Renal pelvis (tissue), 4 donors: Measurements from ENCODE around the gene RRP1B. TPM values are rescaled to one million over a fixed set of nuclear protein-coding genes. Genes with fewer than 3 reads are reported as not detected.

Source experiments
- DNase-seq: peaks from one replicate; pipeline ENCODE4 v3.0.0-alpha.2; 2013
- polyA plus RNA-seq, 3 donors: library from polyadenylated mRNA; unstranded; fragments of 120-200 nt; gene quantifications; one replicate each; pipeline ENCODE4 v1.2.1, GENCODE V29; 2013; ENCODE audit not compliant: insufficient read length in 3 of 3

Gene RRP1B
- polyA plus RNA-seq, 3 donors = 29.8 to 33.1 (median 32.0) TPM

DNA sequence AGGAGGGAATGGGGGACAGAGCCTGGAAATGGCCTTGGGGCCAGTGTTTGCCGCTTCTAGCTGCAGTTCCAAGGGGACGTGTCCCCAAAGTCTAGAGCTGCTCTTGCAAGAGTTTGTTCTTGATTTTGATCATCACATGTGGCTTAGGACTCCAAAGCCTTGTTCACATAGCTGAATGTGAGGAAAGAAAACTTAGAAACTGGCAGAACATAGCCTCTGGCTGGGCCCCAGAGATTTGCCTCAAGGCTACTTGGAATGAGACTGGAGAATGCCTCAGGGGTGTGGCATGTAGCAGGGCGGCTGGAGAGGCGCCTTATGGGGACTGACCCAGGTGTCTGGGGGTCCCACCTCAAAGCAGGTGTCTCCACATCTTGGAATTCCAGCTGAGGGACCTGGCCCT lies 61.8 kb downstream of the RRP1B start:
- no peak for DNase-seq

DNA sequence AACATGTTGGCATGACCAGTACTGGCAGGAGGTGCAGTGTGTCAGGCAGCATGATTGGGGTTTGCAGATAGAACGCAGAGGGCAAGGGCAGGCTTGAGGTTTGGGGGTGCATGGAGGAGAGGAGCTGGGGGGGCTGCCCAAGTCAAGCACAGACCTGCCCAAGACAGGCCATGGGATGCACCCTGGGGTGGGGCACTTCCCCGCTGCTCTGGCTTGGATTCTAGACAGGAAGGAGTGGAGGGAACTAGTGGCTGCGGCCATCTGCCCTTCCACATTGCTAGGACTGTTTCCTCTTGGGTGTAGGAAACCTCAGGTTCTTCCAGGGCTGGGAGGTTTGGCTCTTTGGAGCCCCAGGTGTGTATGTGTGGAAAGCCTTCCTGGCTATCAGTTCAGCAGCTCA lies 62.6 kb downstream of the RRP1B start:
- no peak for DNase-seq

DNA sequence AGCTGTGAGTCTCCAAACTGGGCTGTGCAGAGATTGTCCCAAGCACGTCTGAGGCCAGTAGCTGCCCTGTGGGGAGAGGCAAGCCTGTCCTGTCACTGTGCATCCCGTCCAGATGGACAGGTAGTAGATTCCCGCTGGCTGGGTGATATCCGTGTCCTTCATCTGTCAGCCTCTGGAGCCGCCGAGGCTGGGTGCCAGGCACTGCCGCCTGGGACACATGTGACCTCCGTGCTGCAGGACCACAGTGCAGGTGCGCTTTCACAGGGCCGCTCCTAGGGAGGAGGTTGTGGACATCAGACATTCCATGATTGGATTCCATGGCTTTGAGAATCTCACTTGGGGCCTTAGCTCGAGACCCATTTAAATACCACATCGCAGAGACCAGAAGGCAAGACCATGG lies 64.3 kb downstream of the RRP1B start:
- no peak for DNase-seq

DNA sequence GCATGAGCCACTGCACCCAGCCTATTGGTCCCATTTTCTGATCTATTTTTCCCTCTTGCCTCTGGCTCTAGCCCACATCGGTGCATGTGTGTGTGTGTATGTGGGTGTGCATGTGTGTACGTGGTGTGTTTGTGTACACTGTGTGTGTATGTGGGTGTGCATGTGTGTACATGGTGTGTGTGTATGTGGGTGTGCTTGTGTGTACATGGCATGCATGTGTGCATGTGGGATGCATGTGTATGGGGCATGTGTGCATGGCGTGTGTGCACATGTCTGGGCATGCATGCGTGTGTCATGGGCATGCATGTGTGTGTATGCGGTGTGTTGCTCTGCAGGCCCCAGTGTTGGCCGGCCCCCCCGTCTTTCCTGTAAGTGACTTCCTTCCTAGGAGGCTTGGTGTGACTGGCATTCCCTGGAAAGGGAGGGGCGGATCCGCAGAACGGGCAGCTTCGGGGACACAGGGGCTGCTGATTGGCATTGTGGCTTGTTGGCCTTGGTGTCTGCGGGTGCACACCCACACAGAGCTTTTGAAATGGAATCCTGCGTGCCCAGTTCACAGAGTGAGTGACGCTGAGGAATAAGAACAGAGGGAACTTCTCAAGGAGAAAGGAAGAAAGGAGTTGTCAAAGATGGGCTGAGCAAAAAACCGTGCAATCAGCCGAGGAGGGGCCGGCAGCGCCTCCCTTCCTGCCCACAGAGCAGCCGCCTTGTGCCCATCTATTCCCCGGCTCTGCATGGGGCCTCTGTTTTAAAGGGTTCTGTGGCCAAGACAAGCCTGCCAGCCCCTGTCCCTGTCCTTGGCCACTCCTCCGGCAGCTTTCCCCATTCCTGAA lies 67.5 kb downstream of the RRP1B start:
- DNase-seq = no peak

DNA sequence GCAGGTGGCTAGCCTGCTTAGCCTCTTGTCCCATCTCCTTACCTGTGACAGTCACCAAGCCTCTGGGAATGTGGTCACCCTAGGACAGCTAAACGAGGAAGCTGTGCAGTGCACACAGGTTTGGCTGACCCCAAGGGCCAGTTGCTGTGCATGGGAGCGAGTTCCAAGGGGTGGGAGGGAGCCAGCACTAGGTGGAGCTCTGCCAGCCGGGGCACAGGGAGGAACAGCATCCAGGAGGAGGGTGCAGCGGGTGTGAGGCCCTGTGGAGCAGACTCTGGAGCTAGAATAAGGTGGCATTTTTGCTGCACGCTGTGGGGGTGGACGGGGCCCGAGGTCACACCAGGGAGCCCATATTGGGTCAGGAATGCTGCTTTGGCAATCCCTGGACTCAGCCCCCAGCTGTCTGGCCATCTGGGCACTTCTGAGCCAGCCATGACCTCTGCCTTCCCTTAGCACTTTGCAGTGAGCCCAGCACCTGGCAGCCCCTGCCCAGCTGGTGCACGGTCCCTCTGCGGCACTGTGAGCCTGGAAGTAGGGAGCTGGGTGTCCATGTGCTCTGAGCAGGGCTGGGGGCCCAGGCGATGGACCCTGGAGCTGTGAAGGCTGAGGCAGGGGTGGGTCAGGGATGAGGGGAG lies 68.3 kb downstream of the RRP1B start:
- DNase-seq = no peak

- no peak for DNase-seq
These were observed 68.8 kb downstream of the RRP1B start for GRCh38 chr21:43728154-43728466.

DNA sequence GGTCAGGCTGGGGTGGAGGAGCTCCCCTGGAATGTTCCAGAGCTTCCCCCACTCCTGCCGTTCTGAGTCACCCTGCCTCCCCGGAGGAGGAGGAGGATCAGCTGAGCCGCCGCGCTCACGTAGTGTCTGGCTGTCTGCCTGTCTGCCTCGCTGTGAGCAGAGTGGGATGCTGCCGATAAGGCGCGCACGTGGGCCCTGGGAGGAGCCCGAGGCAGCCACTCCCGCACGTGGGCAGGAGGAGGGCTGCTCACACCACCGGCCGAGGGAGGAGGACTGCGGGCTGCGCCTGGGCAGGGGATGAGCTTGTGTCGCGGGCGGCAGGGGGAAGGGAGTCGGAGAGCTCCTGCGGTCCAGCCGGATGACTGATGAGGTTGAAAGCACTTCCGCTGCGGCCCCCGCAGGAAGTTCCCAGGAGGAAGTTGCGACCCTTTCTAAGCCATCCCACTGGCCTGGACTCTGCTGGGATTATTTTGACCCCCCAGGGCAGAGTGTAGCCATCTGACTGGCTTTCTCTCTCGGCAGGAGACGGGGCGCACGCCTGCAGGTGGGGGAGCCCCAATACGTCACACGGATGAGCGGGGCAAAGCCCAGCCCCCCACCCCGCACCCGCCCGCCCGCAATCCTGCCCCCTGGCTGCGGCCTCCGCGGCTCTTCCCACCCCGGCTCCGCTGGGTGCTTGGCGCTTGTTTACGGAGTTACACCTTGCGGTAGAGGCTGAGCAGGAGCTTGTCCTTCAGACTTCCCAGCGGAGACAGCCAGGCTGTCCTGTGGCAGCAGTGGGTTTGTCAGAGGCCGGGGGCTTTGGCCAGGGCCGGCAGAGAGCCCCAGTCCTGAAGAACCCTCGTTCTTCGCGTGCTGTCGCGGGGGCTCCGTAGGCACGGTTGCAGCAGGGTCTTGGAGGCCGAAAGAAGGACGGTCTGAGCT lies 69.4 kb downstream of the RRP1B start:
- DNase-seq = peak; percentile 88

DNA sequence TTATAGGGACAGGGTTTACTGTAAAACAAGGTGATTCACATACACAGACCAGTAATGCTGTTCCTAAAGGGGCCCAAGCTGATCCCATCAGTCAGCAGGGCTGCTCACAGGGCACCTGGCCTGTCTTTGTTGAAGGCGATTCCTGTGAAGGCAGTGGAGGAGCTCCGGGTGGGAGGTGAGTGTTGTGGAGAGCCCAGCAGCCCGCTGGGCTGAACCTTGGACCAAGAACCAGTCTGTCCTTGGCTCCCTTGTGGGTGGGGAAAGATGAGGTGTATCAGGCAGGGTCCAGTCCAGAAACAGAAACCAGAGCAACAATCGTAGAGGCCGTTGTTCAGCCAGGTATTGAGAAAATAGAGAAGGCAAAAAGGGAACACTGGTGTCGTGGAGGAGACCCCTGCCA lies 72.1 kb downstream of the RRP1B start:
- no peak for DNase-seq

- DNase-seq = no peak
These were observed 72.7 kb downstream of the RRP1B start for GRCh38 chr21:43731891-43732711.

GRCh38 chr21:43733060-43733459 lies 73.7 kb downstream of the RRP1B start:
- no peak for DNase-seq

DNA sequence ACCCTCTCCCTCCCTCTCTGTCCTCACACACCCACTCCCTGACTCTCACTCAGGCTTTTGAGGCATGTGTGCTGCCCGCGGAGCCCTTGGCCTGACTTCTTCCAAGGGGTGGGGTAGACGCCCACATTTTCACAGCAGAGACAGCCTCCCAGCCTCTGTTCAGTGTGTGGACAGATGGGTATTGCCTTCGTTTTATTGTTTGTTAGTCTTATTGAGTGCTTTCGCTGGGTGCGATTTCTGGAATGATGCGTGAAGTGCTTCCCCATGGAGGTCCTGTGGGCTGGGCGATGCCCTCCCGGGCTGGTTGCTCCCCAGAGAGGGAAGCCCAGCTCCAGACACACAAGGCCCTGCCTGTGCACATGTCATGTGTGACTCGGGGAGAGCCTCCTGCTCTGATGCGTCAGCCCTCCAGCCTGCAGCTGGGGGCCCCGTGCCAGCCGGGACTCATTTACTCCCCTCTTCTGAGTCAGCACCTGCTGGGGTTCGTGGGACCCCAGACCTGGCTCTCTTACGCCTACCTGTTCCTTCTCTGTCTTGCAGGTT lies 74.2 kb downstream of the RRP1B start:
- DNase-seq = no peak

DNA sequence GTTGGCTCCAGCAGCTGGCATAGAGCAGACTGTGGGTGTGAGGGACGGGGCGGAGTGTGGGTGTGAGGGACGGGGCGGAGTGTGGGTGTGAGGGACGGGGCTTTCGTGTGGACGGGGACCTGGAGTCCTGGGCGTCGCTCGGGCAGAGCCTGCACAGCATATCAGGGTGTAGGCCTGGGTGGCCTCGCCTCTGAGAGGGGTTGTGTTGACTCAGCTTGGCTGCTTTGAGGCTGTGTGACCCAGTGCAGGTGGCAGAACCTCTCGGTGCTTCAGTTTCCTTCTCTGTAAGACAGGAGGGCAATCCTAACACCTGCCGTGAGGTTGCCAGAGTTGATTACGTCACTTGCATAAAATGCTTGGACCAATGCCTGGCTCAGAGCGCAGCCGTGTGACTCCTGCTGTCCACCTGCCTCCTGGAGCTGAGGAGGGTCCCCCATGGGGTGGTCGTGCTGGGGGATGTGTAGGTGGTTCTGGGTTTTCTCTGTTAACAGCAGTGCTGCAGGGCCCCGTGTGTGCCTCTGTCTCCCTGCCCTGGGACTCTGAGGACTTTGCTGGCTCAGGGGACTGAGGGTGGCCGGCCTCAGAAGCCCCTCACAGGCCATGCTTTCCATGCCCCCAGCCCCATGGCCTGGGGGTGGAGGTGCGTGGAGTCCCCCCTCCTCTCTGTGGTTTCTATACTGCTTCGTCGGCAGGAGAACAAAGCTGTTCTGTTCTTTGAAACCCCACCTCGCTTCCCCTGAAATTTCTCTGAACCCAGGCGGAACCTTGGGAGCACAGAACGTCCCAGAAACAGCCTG lies 75.0 kb downstream of the RRP1B start:
- no peak for DNase-seq

DNA sequence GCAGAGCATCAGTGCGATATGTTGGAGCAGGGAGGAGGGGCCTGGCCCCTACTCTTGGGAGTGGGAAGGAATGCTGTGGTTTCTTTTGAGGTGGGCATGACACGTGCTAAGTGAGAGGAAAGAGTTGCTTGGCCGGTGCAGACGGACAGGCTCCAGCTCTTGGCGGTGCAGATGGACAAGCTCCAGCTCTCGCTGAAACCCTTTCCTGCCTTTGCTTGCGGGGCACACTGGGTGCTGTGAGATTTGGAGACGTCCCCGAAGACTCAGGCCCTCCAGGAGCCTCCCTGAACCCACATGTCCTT lies 75.5 kb downstream of the RRP1B start:
- DNase-seq = no peak

DNA sequence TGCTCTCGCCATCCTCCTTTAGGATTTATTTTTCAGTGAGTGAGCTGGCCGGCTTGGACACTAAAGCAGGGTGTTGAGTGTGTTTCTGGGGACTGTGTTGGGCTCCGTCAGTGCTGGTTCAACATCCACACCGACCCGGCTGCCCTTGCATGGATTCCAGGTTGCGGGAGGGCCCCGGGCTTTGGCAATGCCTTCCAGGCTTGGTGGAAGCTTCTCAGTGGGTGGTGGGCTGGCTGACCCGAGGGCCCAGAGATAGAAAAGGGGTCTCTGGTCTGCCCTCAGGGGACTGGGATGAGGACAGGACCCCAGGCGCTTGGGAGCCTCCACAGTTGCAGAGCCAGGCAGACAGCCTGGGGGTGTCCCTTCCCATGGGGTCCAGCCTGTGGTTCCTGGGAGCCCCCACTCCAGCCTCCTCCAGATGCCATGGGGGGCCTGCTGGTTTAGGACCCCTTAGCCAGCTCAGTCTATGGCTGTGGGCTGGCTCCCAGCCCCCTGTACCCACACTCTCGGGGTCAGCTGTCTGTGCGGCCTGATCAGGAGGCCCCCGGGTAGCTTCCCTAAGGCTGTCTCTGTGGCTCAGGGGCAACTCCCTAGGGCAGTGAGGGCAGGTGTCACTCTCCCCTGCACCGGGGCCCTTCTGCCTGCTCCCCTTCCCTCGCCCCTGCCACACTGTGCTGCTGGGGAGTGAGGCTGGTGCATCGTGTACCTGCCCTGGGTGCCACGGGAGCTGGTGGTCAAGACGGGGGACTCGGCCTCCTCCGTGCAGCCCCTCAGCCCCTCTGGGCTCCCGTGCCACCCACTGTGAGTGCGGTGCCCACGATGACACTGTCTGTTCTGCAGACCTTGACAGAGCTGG lies 76.1 kb downstream of the RRP1B start:
- DNase-seq = no peak

- no peak for DNase-seq
These were observed 77.0 kb downstream of the RRP1B start for GRCh38 chr21:43736224-43736883.

DNA sequence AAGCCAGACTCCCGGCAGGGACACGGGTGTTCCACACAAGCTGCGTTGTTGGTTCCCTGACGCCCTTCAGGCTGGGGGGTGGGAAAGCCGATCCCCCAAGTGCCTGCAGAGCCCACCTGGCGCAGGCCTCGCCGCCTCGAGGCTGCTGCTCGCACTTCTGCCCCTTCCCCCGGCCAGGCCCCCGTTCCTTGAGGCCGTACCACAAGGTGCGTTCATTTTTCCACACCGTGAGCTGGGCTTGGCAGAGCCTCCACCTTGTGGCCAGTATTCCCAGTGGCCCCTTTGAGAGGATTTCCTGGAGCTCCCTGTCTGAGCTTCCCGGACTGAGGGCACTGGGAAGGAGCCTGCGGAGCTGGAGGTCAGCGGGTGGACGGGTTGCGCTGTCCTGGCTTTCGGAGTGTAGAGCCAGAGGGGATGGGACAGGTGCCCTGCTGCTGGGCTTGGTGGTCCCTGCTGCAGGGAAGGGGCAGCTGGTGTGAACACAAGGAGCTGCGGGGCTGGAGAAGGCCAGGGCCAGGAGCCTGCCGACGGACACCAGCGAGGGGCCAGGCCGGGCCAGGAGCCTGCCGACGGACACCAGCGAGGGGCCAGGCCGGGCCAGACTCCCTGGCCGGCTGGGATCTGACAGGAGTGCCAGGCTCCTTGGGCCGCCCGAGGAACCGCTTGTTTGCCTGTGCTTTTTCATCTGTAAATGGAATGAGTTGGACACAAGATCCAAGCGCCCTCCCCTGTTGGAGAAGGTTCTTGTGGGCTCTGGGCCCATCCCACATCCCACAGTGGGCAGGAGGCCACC lies 78.0 kb downstream of the RRP1B start:
- DNase-seq = no peak

DNA sequence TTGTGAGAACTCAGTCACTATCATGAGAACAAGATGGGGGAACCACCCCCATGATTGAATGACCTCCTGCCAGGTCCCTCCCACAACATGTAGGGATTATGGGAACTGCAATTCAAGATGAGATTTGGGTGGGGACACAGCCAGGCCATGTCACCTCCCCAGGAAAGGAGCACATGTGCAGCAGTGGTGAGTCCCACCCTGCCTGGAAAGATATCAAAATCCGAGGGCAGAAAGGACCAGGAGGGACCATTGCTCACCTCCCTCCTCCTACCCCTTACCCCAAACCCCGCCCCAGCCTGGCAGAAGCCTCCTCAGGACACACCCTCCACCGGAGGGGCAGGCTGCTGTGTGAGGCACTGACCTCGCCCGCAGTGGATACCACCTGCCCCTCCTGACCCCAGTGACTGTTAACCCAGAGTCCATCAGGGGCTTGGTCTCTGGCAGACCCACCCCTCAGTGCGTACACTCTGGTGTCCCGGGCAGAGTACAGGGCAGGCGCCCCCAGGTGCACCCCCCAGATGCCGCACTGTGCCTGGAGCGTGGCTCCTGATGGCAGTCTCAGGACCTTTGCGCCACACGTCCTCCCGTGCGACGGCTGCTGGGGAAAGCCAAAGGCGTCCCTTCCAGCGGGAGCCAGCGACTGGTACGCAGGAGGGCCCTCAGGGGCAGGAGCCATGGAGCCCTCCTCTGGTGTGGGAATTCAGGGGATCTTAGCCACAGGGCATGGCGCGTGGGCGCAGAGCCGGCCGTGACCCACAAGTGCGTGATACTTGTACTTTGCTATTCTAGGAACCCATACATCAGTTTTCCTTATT lies 80.5 kb downstream of the RRP1B start:
- no peak for DNase-seq
